ENCODE measurements around the gene LMTK2.

The LMTK2 gene

DNA sequence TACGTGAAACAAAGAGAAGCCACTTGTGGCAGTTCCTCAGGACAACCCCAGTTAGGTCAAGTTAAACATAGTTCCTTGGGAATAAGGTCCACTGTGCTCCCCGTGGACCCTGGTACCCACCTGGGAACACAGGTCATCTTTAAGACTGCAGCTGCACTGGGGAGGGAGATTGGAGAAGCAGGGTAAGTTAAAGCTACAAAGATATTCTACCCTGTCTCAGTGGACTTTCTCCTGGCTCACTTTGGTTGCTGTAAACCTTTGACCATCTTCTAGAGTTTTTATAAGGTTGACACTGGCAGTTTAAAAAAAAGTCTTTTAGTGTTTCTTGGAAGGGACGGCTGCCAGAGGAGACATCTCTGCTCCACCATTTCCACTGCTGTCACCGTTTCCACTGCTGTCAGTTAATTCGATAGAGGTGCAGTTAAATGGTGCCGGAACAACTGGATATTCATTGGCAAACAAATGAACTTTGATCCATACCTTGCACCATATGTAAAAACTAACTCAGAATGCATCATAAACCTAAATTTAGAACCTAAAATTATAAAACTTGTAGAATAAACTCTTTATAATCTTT lies 42.5 kb downstream of the LMTK2 start:
- DNase-seq, result no peak
- Histone ChIP-seq H3K27ac (ENCODE audit: insufficient read depth in 1 of 2, low read depth in 1 of 2, low read length in 2 of 2, poor library complexity in 1 of 2, severe bottlenecking in 2 of 2) (no peak overlapping the region), H3K27me3 (replicated peaks in 2 of 5; ENCODE audit: control insufficient read depth in 4 of 5, insufficient read depth in 5 of 5, low read length in 4 of 5) (no peaks in the 10 kb centered on the region), H3K4me3 (ENCODE audit: control insufficient read depth in 1 of 7, extremely low read depth in 1 of 7, insufficient read depth in 4 of 7, low read depth in 2 of 7, low read length in 6 of 7) (no peak overlapping the region), H3K4me1 (ENCODE audit: control extremely low read depth in 1 of 4, control insufficient read depth in 4 of 4, insufficient read depth in 4 of 4, low read length in 3 of 4) (no peaks in the 10 kb centered on the region), H3K36me3 (ENCODE audit: control insufficient read depth in 4 of 4, insufficient read depth in 4 of 4, low read length in 3 of 4) (peaks cover 2 to 33% (median 14%) of the 10 kb centered on the region in 4 experiments), H3K9me3 (ENCODE audit: control extremely low read depth in 1 of 5, control insufficient read depth in 4 of 5, insufficient read depth in 2 of 5, low read depth in 1 of 5, low read length in 4 of 5) (peaks cover 0 to 5% (median 0%) of the 10 kb centered on the region in 5 experiments)
- CTCF ChIA-PET, result interaction anchor here (1.1 kb wide), 1 partner anchor 19 kb away, joined by 4 read pairs; no protein-coding TSS in a partner anchor
- POLR2A ChIA-PET, result no interaction called here
- 97% methylated on average over 5 of the region's 6 CpGs for WGBS (ENCODE audit: insufficient coverage)

DNA sequence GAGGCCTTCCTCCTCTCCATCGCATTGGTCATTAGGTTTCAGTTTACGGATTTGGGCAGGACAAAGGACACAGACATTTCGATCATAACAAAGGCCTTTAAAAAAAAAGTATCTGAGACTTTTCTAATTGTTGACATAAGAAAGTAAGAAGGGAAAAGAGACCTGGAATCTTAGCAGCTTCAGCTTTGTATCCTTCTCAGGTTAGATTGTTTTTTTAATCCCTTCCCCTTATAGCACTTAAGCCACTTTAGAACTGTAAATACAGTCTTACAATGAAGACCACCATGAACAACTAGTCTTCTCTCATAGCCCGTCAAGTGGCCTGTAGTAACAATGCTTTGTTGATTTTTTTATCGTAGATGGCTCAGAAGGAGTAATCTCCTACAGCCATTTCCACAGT lies 45.2 kb downstream of the LMTK2 start:
- H3K27me3 ChIP-seq (replicated peaks in 2 of 5; ENCODE audit: control insufficient read depth in 4 of 5, insufficient read depth in 5 of 5, low read length in 4 of 5), result no peaks in the 10 kb centered on the region
- DNase-seq, result no peak
- peaks cover 0 to 3% (median 0%) of the 10 kb centered on the region in 5 experiments for H3K9me3 ChIP-seq (ENCODE audit: control extremely low read depth in 1 of 5, control insufficient read depth in 4 of 5, insufficient read depth in 2 of 5, low read depth in 1 of 5, low read length in 4 of 5)
- no peak overlapping the region for H3K27ac ChIP-seq (ENCODE audit: insufficient read depth in 1 of 2, low read depth in 1 of 2, low read length in 2 of 2, poor library complexity in 1 of 2, severe bottlenecking in 2 of 2)
- no peaks in the 10 kb centered on the region for H3K4me1 ChIP-seq (ENCODE audit: control extremely low read depth in 1 of 4, control insufficient read depth in 4 of 4, insufficient read depth in 4 of 4, low read length in 3 of 4)
- no peak overlapping the region for H3K4me3 ChIP-seq (ENCODE audit: control insufficient read depth in 1 of 7, extremely low read depth in 1 of 7, insufficient read depth in 4 of 7, low read depth in 2 of 7, low read length in 6 of 7)
- peaks cover 7 to 46% (median 19%) of the 10 kb centered on the region in 4 experiments for H3K36me3 ChIP-seq (ENCODE audit: control insufficient read depth in 4 of 4, insufficient read depth in 4 of 4, low read length in 3 of 4)
- 96% methylated on average over 3 of the region's 5 CpGs for WGBS (ENCODE audit: insufficient coverage)
- ChIA-PET POLR2A (no interaction called here), CTCF (interaction anchor here (1.2 kb wide), 1 partner anchor 12 kb away, joined by 3 read pairs; no protein-coding TSS in a partner anchor)

DNA sequence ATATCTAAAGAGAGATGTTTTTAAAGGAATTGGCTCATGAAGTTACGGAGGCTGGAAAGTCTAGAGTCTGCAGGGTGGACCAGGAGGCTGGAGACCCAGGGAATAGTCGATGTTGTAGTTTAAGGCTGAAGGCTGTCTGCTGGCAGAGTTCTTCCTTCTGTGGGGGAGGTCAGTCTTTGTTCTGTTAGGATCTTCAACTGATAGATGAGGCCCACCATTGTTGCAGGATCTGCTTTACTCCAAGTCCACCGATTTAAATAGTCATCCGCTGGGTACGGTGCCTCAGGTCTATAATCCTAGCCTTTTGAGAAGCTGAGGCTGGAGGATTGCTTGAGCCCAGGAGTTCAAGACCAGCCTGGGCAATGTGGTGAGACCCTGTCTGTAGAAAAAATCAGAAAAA lies 50.0 kb downstream of the LMTK2 start:
- 98% methylated on average over 5 of the region's 5 CpGs for WGBS (ENCODE audit: insufficient coverage)
- no peak for DNase-seq

DNA sequence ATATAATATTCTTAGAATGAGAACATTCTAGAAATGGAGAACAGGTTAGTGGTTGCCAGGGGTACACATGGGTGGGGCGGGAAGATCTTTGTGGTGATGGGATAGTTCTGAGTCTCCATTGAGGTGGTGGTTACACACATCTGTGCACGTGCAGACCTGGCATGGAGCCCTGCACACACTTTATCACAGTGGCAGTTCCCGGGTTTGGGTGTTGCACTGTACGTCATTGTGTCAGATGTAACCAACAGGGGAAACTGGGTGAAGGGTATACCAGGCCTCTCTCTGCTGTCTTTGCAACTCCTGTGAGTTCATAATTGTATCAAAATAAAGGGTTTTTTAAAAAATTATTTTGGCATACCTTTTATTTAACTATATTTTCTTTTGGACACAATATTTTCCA lies 51.1 kb downstream of the LMTK2 start:
- ChIA-PET CTCF (interaction anchor here (0.9 kb wide), 1 partner anchor 136 kb away, joined by 5 read pairs; no protein-coding TSS in a partner anchor), POLR2A (no interaction called here)
- Histone ChIP-seq H3K27me3 (replicated peaks in 2 of 5; ENCODE audit: control insufficient read depth in 4 of 5, insufficient read depth in 5 of 5, low read length in 4 of 5) (no peaks in the 10 kb centered on the region), H3K4me1 (ENCODE audit: control extremely low read depth in 1 of 4, control insufficient read depth in 4 of 4, insufficient read depth in 4 of 4, low read length in 3 of 4) (no peaks in the 10 kb centered on the region), H3K9me3 (ENCODE audit: control extremely low read depth in 1 of 5, control insufficient read depth in 4 of 5, insufficient read depth in 2 of 5, low read depth in 1 of 5, low read length in 4 of 5) (no peaks in the 10 kb centered on the region), H3K27ac (ENCODE audit: insufficient read depth in 1 of 2, low read depth in 1 of 2, low read length in 2 of 2, poor library complexity in 1 of 2, severe bottlenecking in 2 of 2) (no peak overlapping the region), H3K4me3 (ENCODE audit: control insufficient read depth in 1 of 7, extremely low read depth in 1 of 7, insufficient read depth in 4 of 7, low read depth in 2 of 7, low read length in 6 of 7) (no peak overlapping the region), H3K36me3 (ENCODE audit: control insufficient read depth in 4 of 4, insufficient read depth in 4 of 4, low read length in 3 of 4) (peaks cover 7 to 38% (median 13%) of the 10 kb centered on the region in 4 experiments)
- no CpG with 5 or more reads among the region's 4 CpGs for WGBS (ENCODE audit: insufficient coverage)
- DNase-seq, result no peak

More for the DNA sequence above, 50.0 kb downstream of the LMTK2 start:
- Histone ChIP-seq H3K27me3 (replicated peaks in 2 of 5; ENCODE audit: control insufficient read depth in 4 of 5, insufficient read depth in 5 of 5, low read length in 4 of 5) (no peaks in the 10 kb centered on the region), H3K4me1 (ENCODE audit: control extremely low read depth in 1 of 4, control insufficient read depth in 4 of 4, insufficient read depth in 4 of 4, low read length in 3 of 4) (no peaks in the 10 kb centered on the region), H3K4me3 (ENCODE audit: control insufficient read depth in 1 of 7, extremely low read depth in 1 of 7, insufficient read depth in 4 of 7, low read depth in 2 of 7, low read length in 6 of 7) (no peak overlapping the region), H3K9me3 (ENCODE audit: control extremely low read depth in 1 of 5, control insufficient read depth in 4 of 5, insufficient read depth in 2 of 5, low read depth in 1 of 5, low read length in 4 of 5) (no peaks in the 10 kb centered on the region), H3K27ac (ENCODE audit: insufficient read depth in 1 of 2, low read depth in 1 of 2, low read length in 2 of 2, poor library complexity in 1 of 2, severe bottlenecking in 2 of 2) (no peak overlapping the region), H3K36me3 (ENCODE audit: control insufficient read depth in 4 of 4, insufficient read depth in 4 of 4, low read length in 3 of 4) (peaks cover 7 to 48% (median 19%) of the 10 kb centered on the region in 4 experiments)
- CTCF ChIA-PET, result interaction anchor here (1.1 to 1.5 kb wide), 2 partner anchors 9 to 134 kb away, joined by 3 to 8 read pairs; no protein-coding TSS in a partner anchor
- POLR2A ChIA-PET, result no interaction called here

DNA sequence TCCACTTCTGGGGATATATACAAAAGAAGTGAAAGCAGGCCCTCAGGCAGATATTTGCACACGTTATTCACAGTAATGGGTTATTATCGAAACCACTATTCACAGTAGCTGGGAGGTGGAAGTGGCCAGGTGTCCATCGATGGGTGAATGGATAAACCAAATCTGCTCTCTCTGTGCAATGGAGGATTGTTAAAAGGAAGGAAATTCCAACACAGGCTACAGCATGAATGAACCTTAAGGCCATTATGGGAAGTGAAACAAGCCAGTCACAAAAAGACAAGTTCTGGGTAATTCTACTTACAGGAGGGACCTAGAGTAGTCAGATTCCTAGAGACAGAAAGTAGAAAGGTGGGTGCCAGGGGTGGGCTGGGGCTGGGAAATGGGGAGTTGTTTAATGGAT lies 56.1 kb downstream of the LMTK2 start:
- Histone ChIP-seq H3K9me3 (ENCODE audit: control extremely low read depth in 1 of 5, control insufficient read depth in 4 of 5, insufficient read depth in 2 of 5, low read depth in 1 of 5, low read length in 4 of 5) (no peaks in the 10 kb centered on the region), H3K27me3 (replicated peaks in 2 of 5; ENCODE audit: control insufficient read depth in 4 of 5, insufficient read depth in 5 of 5, low read length in 4 of 5) (no peaks in the 10 kb centered on the region), H3K4me1 (ENCODE audit: control extremely low read depth in 1 of 4, control insufficient read depth in 4 of 4, insufficient read depth in 4 of 4, low read length in 3 of 4) (no peaks in the 10 kb centered on the region), H3K27ac (ENCODE audit: insufficient read depth in 1 of 2, low read depth in 1 of 2, low read length in 2 of 2, poor library complexity in 1 of 2, severe bottlenecking in 2 of 2) (no peak overlapping the region), H3K36me3 (ENCODE audit: control insufficient read depth in 4 of 4, insufficient read depth in 4 of 4, low read length in 3 of 4) (peaks cover 0 to 9% (median 4%) of the 10 kb centered on the region in 4 experiments), H3K4me3 (ENCODE audit: control insufficient read depth in 1 of 7, extremely low read depth in 1 of 7, insufficient read depth in 4 of 7, low read depth in 2 of 7, low read length in 6 of 7) (no peak overlapping the region)
- WGBS (ENCODE audit: insufficient coverage), result 96% methylated on average over 3 of the region's 3 CpGs
- ChIA-PET CTCF (interaction anchor here (0.8 to 12.3 kb wide), 6 partner anchors 31 to 151 kb away, joined by 3 to 316 read pairs (median 3); partner anchors contain the start of gene LMTK2), POLR2A (no interaction called here)
- DNase-seq, result no peak

DNA sequence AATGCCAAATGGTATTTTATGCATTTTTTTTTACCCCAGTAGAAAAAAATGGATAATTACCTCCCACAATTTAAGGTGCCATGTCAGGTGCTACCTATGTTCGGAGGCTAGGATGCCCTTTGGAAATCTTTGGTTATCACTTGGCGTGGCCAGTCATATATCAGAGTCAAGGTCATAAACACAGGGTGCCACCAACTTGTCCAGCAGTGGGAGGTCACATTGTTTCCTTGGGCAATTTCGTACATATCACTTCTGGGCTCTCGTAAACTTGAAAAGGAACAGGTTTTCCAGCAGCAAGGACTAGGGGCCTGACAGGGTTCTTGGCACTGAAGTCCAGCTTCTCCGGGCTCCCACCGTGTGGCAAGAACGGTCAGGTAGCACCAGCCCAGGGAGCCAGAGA lies 56.6 kb downstream of the LMTK2 start:
- CTCF ChIA-PET, result interaction anchor here (1.3 to 12.3 kb wide), 6 partner anchors 12 to 151 kb away, joined by 3 to 316 read pairs (median 16); partner anchors contain the start of gene LMTK2
- H3K36me3 ChIP-seq (ENCODE audit: control insufficient read depth in 4 of 4, insufficient read depth in 4 of 4, low read length in 3 of 4), result peaks cover 0 to 9% (median 4%) of the 10 kb centered on the region in 4 experiments
- no peaks in the 10 kb centered on the region for H3K27me3 ChIP-seq (replicated peaks in 2 of 5; ENCODE audit: control insufficient read depth in 4 of 5, insufficient read depth in 5 of 5, low read length in 4 of 5)
- no peak for DNase-seq
- POLR2A ChIA-PET, result no interaction called here
- H3K4me1 ChIP-seq (ENCODE audit: control extremely low read depth in 1 of 4, control insufficient read depth in 4 of 4, insufficient read depth in 4 of 4, low read length in 3 of 4), result no peaks in the 10 kb centered on the region
- no peak overlapping the region for H3K27ac ChIP-seq (ENCODE audit: insufficient read depth in 1 of 2, low read depth in 1 of 2, low read length in 2 of 2, poor library complexity in 1 of 2, severe bottlenecking in 2 of 2)
- no peaks in the 10 kb centered on the region for H3K9me3 ChIP-seq (ENCODE audit: control extremely low read depth in 1 of 5, control insufficient read depth in 4 of 5, insufficient read depth in 2 of 5, low read depth in 1 of 5, low read length in 4 of 5)
- no peak overlapping the region for H3K4me3 ChIP-seq (ENCODE audit: control insufficient read depth in 1 of 7, extremely low read depth in 1 of 7, insufficient read depth in 4 of 7, low read depth in 2 of 7, low read length in 6 of 7)
- WGBS (ENCODE audit: insufficient coverage), result 88% methylated on average over 7 of the region's 7 CpGs

DNA sequence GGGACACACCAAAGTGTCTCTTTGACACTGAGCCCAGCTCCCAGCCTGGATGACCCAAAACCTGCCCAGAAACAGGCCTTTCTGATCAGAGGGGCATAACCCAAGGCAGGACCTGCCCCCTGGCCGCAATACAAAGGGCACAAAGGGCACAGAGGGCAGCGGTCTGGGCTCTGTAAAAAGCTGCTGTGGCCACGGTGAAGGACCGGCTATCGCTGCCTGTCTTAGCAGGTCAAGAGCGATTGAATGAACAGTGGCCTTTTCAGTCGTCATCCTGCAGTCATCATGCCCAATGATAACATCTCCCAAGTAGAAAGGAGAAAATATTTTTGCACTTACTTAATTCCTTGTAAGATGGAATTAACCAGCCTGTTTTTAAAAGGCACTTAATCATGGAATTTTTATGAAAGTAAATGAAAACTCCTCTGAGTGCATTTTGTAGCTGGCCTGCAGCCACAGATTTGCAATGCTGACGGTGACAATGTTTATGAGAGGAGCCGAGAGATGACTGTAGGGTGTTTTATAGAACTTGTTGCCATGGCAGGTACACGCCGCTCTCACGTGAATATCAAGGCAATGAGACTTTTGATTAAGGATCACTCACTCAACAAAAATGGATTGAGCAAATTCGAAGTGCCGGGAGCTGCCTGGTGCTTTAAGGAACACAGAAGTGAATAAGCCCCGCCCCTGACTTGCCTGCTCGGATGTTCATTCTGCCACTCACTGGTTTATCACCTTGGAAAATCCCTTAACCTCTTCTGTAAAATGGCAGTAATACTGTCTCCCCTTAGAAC lies 57.2 kb downstream of the LMTK2 start:
- no peaks in the 10 kb centered on the region for H3K27me3 ChIP-seq (replicated peaks in 2 of 5; ENCODE audit: control insufficient read depth in 4 of 5, insufficient read depth in 5 of 5, low read length in 4 of 5)
- peaks cover 0 to 9% (median 4%) of the 10 kb centered on the region in 4 experiments for H3K36me3 ChIP-seq (ENCODE audit: control insufficient read depth in 4 of 4, insufficient read depth in 4 of 4, low read length in 3 of 4)
- H3K4me3 ChIP-seq (ENCODE audit: control insufficient read depth in 1 of 7, extremely low read depth in 1 of 7, insufficient read depth in 4 of 7, low read depth in 2 of 7, low read length in 6 of 7), result no peak overlapping the region
- no peaks in the 10 kb centered on the region for H3K4me1 ChIP-seq (ENCODE audit: control extremely low read depth in 1 of 4, control insufficient read depth in 4 of 4, insufficient read depth in 4 of 4, low read length in 3 of 4)
- H3K27ac ChIP-seq (ENCODE audit: insufficient read depth in 1 of 2, low read depth in 1 of 2, low read length in 2 of 2, poor library complexity in 1 of 2, severe bottlenecking in 2 of 2), result no peak overlapping the region
- no peak for DNase-seq
- 95% methylated on average over 15 of the region's 16 CpGs for WGBS (ENCODE audit: insufficient coverage)
- no peaks in the 10 kb centered on the region for H3K9me3 ChIP-seq (ENCODE audit: control extremely low read depth in 1 of 5, control insufficient read depth in 4 of 5, insufficient read depth in 2 of 5, low read depth in 1 of 5, low read length in 4 of 5)
- ChIA-PET CTCF (interaction anchor here (1.0 to 12.3 kb wide), 11 partner anchors 8 to 150 kb away, joined by 3 to 316 read pairs (median 15); partner anchors contain the start of gene LMTK2), POLR2A (no interaction called here)
